ENCODE measurements around the gene DPH6.

GRCh38 chr15:35381328-35381727, 164.6 kb downstream of the DPH6 start:
- no peak for TF ChIP-seq EZH2 (IDR thresholded peaks at IDR 0.05; ENCODE audit: borderline replicate concordance, low read depth, low read length, poor library complexity, severe bottlenecking)
- TF ChIP-seq CTCF (conservative IDR thresholded peaks at IDR 0.05; ENCODE audit: low read depth, low read length): no peak

Data from A673 (cell line).